Daoy (cell line): Measurements from ENCODE around the gene ARHGEF10L. TPM values are rescaled to one million over a fixed set of nuclear protein-coding genes. Genes with fewer than 3 reads are reported as not detected.
A peak's percentile ranks its signal among the peaks of the same experiment; 100 is the strongest.

Experiments
- DNase-seq: peaks from one replicate; pipeline ENCODE4 v3.0.0-alpha.2; 2015; ENCODE audit warnings: low read depth
- total RNA-seq: library from RNA; depleted of rRNA; stranded (reverse); fragments of >200 nt; shearing (Covaris generic); gene quantifications from 2 replicates; pipeline ENCODE4 v1.2.3, GENCODE V29; 2014

The ARHGEF10L gene
- total RNA-seq, 1 experiment from 2014 or later = 7.5 TPM

DNA sequence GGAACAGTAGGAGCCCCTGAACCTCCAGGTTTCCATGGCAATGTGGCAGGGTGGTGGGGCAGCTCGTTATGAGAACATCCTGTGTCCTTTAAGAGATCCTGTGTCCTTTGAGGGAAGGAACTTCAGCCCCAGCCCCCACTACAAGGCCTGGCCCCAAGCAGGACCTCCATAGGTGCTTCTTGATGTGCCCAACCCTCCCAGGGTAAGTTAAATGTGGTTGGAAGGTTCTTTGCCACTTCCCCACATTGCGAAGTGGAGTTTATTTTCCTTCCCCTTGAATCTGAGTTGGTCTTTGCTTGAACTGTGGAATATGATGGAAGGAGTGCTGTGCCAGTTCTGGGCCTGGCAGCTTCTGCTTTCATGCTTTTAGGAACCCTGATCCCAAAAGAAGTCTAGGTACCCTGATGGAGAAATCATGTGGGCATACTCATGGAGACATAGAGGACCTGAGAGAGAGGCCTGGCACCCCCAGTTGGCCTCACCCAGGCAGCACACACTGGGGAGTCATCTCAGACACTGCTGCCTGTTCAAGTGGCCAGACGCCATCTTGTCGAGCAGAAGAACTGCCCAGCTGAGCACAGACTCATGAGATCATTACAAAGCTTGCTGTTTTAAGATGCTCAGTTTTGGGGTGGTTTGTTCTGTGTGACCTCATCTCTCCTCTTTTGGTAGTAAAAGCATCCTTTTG lies 171.5 kb downstream of the ARHGEF10L start:
- no peak for DNase-seq

DNA sequence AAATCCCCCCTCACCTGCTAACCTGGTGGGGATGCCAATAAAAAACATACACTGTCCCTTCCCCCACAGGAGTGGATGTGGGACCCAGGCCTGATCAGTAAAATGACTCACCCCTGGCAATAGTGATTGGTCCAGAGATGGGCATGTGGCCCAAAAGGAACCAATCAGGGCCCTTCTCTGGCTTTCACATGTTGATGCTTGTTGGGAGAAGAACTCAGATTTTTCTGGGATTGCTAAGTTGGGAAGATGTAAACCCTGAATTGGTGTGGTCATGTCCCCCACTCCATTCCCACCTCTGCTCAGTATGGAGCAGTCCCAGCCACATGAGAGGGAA lies 172.0 kb downstream of the ARHGEF10L start:
- no peak for DNase-seq

DNA sequence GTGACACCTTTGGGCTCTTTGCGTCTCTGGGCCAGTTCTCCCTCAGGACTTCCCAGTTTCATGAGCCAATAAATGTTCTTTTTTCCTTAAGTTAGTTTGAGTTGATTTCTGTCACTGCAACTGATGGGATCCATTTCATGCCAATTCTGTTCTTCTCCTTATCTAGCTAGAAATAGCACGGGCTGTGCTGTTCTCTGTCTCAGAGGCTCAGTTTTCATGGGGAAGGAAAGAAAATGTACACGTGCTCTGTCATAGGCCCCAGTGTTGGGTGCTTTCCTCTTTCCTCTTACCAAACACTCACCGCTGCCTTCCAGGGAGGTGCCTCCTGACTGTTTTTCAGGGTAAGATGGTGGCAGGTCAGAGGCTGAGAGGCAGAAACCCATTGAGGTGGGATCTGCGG lies 172.4 kb downstream of the ARHGEF10L start:
- no peak for DNase-seq

GRCh38 chr1:17713993-17714392 lies 174.5 kb downstream of the ARHGEF10L start:
- DNase-seq = no peak

DNA sequence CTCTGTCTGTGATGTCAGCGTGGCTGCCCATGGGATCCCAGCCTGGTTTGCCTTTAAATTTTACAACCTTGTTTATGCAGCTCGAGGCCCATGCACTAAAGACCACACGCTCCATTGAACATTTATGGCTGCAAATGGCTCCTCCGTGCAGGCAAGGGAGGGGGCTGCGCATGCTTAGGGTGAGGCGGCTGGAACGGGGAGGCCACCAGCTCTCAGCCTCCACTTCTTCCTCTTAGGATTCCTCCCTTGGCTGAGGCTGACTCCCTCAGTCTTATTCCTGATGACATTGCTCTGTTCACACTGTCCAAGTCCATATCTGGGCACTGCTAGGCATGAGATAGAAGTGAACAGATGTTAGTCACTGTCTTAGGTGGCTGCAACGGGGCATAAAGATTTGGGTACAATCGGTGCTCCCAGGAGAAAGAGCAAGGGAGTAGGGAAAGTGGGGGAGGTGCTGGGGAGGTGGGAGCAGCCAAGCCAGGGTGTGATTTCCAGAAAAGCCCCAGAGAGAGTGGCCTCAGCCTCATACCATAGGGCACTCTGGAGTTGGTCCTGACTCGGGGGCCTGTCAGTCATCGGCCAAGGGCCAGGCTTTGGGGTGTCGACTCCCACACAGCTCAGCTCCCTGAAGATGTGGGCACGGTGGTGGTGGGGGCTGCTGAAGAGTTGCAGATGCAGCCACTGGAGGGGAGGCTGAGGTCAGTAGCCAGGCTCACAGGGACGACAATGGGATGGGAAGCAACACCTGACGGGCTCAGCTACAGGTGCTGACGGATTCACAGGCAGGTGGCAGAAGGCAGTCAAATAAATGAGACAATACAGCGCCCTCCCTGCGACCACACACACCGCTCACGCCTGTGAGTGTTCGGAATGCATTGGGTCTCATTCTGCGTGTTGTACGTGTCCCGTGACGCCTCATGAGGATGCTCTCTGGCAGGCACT lies 178.4 kb downstream of the ARHGEF10L start:
- DNase-seq = no peak

- peak; percentile 61 for DNase-seq
These were observed 180.4 kb downstream of the ARHGEF10L start for GRCh38 chr1:17719874-17720273.

DNA sequence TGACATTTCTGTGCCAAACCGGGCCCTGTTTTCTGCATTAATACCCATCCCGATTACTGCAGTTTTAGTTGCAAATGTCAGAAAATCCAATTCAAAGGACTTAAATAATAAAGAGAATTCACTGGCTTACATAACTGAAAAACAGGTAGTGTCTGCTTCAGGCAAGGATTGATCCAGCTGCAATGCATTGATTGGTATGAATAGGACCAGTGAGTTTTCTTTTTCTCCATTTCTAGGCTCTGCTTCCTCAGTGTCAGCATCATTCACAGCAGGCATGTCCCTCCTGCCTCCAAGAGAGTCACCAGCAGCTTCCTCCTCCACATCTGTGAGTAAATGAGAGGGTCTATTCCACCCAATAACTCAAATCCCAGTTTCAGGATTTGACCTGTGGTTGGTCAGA lies 181.9 kb downstream of the ARHGEF10L start:
- DNase-seq = no peak

DNA sequence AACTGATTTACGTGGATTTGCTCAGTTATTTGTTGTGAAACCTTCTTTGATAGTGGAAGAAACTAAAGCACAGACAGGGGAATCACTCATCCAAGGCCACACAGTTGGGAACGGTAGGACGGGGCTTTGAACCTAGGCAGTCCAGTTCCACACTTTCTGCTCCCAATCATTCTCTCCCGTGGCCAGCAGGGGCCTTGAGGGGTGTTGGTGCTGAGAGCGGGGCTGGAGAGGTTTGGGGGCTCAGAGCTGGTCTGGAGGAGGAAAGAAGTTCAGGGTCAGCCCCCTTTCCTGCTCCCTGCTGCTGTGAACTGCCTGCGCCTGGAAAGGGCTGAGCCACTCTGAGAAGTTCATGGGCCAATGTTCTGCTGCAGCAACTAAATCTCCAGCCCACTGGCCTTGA lies 184.2 kb downstream of the ARHGEF10L start:
- DNase-seq = no peak

GRCh38 chr1:17724150-17724549 lies 184.7 kb downstream of the ARHGEF10L start:
- no peak for DNase-seq

DNA sequence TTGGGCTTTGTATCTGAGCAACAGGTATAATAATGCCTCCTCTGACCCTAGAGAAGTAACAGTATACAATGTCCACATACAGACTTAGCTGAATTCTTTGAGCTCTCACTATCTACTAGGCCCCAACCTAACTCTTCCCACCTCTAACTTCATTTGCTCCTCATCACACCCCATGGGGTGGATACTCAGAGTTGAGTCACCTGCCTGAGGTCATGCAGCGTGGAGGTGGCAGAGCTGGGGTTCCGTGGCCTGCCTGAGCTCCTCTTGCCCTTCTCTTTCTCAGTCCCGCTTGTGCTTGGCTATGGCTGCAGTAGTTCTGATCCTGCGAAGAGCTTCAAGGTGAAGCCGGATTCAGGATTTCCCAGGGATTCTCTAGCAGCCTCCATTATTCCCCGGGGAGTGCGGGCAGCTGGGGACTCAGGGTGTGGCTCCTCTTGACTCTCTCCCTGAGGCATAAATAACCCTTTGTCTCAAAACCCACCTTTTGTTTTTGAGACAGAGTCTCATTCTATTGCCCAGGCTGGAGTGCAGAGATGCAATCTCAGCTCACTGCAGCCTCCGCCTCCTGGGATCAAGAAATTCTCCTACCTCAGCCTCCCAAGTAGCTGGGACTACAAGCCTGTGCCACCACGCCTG lies 185.7 kb downstream of the ARHGEF10L start:
- DNase-seq = peak; percentile 75

- DNase-seq = no peak
These were observed 186.5 kb downstream of the ARHGEF10L start for GRCh38 chr1:17725811-17726582.

DNA sequence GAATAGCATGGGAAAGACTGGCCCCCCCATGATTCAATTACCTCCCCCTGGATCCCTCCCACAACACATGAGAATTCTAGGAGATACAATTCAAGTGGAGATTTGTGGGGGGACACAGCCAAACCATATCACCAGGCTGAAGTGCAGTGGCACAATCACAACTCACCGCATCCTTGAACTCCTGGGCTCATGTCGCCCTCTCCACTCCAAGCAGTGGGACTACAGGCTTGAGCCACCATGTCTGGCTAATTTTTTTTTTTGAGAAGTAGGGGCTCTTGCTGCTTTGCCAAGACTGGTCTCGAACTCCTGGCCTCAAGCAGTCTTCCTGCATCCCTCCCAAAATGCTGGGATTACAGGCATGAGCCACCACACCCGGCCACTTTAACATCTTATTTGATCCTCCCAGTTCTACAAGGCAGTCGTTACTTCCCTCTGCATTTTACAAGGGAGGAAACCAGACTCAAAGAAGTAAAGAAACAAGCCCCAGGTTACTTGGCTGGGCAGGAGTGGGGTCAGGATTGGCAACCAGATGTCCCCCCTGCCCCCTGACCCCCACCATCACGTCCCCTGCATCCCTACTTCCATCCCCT lies 188.7 kb downstream of the ARHGEF10L start:
- DNase-seq = no peak

- no peak for DNase-seq
These were observed 189.8 kb downstream of the ARHGEF10L start for GRCh38 chr1:17729248-17729647.

GRCh38 chr1:17729909-17730308 lies 190.4 kb downstream of the ARHGEF10L start:
- no peak for DNase-seq

DNA sequence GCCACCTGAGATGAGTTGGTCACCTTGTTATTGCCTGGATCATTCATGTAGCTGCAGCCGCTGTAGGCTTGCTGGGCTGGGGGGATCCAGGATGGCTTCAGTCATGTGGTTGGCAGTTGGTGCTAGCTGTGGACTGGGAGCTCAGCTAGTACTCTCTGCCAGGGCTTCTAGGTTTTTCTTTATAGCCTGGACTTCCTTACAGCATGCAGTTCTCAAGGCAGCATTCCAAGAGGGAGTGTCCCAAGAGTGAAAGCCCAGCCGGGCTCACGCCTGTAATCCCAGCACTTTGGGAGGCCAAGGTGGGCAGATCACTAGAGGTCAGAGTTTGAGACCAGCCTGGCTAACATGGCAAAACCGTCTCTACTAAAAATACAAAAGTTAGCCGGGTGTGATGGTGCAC lies 192.0 kb downstream of the ARHGEF10L start:
- no peak for DNase-seq

GRCh38 chr1:17732475-17732874 lies 193.0 kb downstream of the ARHGEF10L start:
- DNase-seq = peak; percentile 68

DNA sequence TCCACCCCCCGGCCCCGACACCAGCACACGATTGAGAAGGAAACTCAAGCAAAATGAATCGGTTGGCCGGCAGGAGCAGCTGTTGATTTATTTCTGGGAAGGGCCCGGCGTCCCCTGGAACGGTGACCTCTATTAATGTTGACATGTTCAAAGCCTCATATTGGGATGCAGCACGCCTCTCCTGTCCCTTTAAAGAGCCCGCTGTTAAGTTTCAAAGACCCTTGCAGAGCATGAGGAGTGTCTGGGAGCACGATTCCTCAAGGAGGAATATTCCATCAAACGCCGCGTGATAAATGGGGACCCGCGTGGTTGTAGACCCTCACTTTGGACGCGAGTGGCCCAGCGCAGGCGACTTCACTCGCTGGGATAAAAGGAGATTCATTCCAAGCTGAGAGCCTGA lies 194.2 kb downstream of the ARHGEF10L start:
- DNase-seq = no peak

DNA sequence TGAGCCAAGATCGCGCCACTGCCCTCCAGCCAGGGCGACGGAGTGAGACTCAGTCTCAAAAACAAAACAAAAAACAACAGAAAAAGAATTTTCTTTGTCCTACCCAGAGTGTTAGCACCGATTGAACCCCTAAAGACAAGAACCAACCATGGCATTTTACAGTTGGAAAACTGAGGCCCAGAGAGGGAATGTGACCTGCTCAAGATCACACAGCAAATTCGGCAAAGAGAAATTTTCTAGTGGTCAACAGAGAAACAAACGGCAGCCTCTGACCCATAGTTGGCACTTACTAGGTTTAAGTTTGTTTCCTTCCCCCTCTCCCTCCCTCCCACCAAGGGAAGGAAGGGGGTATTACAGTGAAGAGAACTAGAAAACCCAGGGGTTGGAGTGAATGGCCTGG lies 195.1 kb downstream of the ARHGEF10L start:
- DNase-seq = no peak

DNA sequence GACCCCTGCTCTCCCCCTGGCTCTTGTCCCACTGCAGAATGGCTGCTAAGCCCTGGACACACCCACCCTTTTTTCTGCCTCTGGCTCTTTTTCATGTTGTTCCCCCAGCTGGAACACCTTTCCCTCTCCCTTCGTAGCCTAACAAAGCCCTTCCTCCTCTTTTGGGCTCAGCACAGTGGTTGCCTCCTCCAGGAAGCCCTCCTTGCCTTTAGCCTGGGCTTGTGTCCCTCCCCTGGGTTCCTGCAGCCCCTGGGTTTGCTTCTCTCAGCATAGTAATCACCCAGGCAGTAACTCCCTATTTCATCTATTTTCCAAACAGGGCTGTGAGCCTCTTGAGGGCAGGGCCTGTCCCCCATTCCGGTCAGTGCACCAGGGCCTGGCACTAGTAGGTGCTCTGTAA lies 195.8 kb downstream of the ARHGEF10L start:
- no peak for DNase-seq

- no peak for DNase-seq
These were observed 196.3 kb downstream of the ARHGEF10L start for GRCh38 chr1:17735793-17736192.

DNA sequence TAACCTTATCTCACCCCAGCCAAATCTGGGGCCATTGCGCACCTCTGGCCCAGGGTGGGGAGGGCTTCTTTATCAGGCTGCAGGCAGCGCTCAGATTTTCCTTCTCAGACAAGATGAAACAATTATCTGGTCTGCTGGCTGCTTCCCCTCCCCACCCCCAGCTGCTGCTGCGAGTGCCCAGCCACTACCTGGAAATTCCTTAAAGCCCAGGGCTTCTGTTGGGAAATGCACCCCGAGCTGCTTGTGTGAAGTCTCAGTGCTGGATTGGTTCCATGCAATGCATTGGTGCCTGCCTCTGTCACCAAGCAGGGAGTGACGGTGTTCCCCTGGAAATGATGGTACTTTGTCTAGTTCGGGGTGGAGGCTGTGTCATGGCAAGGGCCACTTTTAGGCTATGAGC lies 197.1 kb downstream of the ARHGEF10L start:
- DNase-seq = no peak

- no peak for DNase-seq
These were observed 199.6 kb downstream of the ARHGEF10L start for GRCh38 chr1:17739050-17739449.
